Stimulated activated CD4-positive, alpha-beta T cell treated with anti-CD3 and anti-CD28 coated beads, Interleukin-15, amount 100 ng/mL, for 24 hours (primary cell): ENCODE results near the gene OSBPL2.
A peak's percentile ranks its signal among the peaks of the same experiment; 100 is the strongest.

Experiments used
- DNase-seq: peaks from one replicate; pipeline ENCODE4 v3.0.0-alpha.2; 2020

Gene OSBPL2

GRCh38 chr20:62236766-62237513, 1.4 kb upstream of the OSBPL2 start:
- DNase-seq, result no peak

GRCh38 chr20:62237514-62237800, 864 bp upstream of the OSBPL2 start:
- DNase-seq, result no peak

- DNase-seq, result peak; percentile 18
Observed at GRCh38 chr20:62238569-62239277, 402 bp downstream of the OSBPL2 start.

DNA sequence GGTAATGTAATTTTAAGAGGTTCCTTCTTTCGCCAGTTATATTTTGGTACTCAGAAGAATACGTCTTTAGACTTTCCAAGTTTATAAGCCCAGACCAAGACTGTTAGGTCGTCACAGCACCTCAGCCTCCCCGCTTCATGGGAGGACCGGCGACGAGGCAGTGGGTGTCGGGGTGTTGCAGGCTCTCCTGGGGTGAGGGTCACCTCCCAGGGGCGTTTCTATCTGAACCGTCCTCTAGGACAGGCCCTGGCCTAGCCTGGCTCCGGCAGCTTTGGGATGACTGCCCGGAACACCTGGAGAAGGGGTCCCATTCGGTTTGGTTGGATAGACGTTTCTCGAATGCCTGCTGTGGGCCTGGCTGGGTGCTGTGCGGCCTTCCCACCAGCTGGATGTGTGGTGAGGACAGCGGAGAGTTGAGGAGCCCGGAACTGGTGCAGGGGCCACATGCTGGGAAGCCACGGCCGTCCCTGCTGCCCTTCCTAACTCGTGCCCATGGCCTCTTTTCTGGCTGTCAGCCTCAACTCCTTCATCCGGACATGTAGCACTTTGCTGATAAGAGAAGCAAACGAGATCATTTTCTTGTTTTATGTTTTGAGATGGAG, 1.1 kb downstream of the OSBPL2 start:
- no peak for DNase-seq

- DNase-seq, result no peak
Observed at GRCh38 chr20:62240020-62240685, 1.8 kb downstream of the OSBPL2 start.

DNA sequence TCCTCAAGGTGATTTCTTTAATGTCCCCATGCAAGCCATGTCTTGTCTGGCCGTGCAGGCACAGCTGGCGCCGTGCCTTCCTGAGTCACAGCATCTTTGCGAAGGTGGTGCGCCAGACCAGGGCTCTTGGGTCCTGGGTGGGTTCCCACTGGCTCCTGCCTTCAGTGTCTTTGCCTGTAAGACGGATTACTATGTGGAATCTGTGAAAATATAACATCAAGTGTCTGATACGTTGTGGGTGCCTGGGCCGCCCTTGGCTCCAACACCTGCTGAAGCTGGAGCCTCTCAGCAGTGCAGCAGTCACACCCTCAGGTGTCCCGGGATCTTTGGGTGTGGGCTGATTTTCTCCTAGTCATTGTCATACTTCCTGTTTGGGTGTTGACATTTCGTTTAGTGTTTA, 3.2 kb downstream of the OSBPL2 start:
- no peak for DNase-seq

DNA sequence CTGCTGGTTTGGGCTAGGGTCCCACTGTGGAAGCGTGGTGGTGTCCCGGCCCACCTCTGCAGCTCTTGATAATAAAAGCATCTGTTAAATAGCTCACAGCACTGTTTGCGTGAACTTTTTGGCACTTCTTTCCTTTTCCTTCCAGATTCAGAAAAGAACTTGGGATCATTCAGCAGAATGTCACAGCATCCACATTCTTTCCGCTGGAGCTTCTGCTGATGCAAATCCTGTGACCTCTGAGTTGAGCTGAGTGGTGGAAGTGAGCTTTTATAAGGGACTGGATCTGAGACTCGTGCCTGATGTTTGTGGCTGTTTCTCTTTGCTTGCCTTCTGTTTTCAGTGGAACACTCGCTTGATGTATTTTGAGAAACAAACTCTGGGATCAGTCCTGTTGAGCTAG, 3.9 kb downstream of the OSBPL2 start:
- no peak for DNase-seq

DNA sequence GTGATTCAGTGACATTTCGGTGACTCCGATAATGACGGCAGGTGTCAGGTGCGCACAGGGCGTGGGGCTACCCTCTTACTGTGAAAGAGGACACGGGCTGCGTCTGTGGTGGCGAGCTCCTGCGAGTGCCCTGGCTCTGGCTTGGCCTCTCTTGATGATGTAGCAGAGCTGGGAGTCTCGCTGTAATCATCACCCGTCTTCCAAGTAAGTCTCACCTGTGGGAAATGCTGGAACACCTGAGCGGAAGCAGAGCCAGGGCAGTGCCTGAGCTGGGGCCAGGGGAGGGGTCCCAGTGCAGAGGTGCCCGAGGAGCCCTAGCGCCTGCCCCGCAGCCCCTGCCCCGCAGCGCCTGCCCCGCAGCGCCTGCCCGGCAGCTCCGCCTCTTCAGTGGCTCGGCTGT, 4.8 kb downstream of the OSBPL2 start:
- no peak for DNase-seq

DNA sequence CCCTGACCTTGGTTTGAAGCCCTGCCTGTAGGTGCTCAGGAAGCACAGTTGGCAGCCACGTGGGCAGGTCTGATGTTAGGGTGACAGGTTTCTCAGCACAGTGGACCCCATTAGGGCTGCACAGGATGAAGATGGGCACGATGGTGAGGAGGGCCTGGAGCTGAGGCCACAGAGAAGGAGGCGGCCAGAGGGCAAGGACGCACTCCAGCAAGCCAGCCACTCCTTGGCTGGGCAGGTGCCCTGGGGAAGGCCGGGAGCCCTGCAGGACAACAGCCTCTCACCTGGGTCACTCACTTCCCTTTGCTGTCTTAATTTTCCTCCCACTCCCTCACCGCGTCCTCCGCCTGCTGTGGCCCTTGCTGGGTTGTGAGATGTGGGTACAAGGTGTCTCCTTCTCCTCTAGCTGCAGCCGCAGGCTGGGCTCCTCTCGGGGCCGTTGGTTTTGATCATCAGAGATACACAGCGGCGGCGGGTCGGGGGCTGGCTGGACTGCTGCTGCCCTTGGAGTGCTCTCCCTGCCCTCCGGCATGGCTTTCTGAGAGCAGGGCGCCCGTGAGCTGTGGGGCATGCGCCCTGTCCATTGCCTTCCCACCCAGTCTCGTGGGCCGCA, 5.7 kb downstream of the OSBPL2 start:
- no peak for DNase-seq

DNA sequence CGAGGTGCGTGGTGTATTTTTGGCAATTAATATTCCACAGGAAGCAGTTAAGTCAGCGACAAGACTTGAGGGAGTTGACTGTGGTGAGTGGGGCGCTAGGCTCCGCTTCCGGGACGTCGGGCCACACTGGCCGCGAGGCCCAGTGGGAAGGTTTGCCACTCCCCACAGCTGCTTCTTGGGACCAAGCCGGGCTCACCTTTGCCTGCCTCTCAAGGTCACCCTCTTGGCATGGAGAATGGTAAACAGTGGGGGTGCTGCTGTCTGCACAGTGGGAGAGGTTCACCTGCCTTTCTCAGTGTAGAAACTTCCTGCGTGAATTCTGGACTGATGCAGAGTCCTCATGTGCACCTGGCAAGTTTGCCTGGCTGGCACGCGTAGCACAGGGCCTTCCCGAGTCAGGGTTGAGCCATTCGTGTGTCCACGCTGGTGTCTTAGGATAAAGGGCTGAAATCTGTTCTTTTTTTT, 6.4 kb downstream of the OSBPL2 start:
- DNase-seq, result no peak

DNA sequence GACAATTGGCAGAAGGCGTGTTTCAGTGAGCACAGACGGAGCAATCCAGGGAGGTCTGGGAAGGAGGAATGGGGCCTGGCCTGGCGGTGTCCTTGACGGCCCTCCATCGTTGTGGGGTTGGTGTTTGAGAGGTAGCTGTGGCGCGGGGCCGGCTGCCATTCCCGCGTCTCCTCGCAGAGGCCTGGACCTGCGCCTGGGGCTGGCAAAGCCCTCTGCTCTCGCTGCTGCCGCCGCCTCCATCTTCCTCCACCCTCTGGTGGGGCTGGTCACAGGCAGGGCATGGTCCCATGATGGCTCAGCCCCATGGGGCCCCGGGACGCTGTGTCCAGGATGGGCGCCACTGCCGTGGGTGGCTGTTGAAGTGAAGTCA, 7.6 kb downstream of the OSBPL2 start:
- DNase-seq, result no peak

DNA sequence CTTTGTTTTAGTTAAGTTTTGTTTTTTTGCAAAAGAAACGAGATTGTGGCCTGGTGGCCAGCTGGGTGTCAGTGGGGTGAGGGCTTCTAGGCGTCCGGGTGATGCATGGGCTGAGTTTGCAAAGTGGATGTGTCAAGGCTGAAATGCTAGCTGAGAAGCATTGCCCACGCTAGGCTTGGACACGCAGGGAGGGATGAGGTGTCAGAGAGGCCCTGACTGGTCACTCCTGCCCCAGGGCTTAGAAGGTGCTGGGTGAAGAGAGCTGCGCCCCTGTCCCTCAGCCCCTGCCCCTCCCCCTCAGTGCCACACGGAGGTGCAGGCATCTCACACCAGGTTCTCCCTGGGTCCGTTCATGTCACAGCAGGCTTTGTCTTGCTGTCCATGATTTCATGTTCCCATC, 8.1 kb downstream of the OSBPL2 start:
- DNase-seq, result no peak

DNA sequence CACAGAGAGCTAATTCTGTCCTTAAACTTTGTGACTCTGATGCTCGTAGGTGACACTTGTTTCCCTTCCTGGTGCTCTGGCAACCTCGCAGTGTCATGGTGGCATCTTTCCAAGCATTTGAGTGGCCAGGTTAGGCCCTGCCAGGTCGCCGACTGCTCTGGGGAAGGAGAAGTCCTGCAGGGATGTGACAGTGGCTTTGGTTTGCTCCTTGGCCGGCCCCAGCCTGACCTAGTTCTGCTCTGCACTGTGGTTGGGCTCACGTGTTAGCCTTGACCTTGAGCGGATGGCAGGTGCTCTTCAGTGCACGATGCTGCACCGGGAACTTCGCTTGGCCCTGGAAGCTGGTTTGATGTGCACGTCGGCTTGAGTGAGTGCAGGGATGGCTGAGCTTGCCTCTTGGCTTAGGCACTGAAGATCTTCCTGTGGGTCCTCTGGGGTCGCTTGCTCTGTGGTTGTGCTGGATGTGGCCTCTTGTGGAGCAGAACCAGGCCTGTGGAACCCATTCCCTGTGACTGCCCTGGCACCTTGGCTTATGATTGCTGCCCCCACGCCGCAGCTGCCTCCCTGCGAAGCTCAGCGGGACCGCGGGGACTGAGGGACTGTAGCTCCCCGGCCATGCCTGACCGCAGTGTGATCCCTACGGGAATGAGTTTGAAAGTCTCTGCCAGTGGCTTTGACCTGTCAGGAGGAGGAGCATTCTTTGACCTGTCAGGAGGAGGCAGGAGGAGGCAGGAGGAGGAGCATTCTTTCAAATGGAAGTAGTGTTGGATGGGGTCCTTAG, 8.7 kb downstream of the OSBPL2 start:
- no peak for DNase-seq

DNA sequence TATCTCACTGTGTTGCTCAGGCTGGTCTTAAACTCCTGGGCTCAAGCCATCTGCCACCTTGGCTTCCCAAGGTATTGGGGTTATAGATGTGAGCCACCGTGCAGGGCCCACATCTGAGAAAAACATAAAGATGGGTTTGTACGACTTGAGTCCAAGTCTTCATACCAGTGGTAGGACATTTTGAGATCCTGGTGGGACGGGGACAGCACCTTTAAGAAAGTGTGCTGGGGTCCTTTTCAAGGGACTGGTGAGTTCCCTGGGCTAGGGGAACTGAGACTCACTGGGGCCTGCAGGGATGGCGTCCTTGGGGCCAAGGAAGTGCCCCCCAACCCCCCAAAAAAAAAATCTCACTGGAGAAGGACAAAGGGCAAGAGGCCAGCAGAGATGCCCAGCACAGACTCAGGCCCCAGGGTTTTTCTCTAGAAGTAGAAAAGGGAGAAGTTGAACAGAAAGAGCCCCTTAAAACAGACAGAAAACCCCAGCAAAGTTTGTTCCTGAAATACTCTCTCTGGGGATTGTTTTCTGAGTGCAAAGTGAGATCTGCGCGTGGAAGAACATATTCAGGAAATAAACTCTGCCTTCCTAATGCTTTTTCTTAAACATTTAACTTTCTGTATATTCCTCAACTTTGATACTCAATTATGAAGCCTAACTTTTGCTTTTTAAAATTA, 10.7 kb downstream of the OSBPL2 start:
- DNase-seq, result no peak

- DNase-seq, result no peak
Observed at GRCh38 chr20:62252342-62252966, 14.1 kb downstream of the OSBPL2 start.

GRCh38 chr20:62253398-62253797, 15.1 kb downstream of the OSBPL2 start:
- no peak for DNase-seq

GRCh38 chr20:62254021-62254724, 15.9 kb downstream of the OSBPL2 start:
- DNase-seq, result no peak

GRCh38 chr20:62255976-62256375, 17.7 kb downstream of the OSBPL2 start:
- DNase-seq, result no peak

- no peak for DNase-seq
Observed at GRCh38 chr20:62258499-62259293, 20.4 kb downstream of the OSBPL2 start.

DNA sequence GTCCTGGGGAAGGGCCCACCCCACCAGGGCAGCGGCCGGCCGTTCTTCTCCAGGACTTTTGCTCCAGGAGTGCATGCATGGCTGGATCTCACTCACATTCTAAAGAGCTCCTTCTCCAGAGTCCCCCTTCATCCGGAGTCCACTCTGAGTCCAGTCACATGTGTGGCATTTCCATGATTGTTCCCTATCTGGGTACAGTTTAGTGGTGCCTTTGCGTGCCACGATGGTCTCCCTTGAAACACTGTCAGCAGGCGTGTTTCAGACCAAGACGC, 20.9 kb downstream of the OSBPL2 start:
- no peak for DNase-seq
